PC-9 (cell line): ENCODE results near the gene POU2F3. TPM values are rescaled to one million over a fixed set of nuclear protein-coding genes. Genes with fewer than 3 reads are reported as not detected.

Experiments used
- BruUV-seq: library from RNA; stranded (reverse); fragments of 400-500 nt; replicated peaks from 2 replicates; lab custom pipeline; 2021; lab: Mats Ljungman, UMichigan
- CTCF ChIA-PET: fragments of 300-600 bp; sonication (Branson Sonifier 250); formaldehyde crosslinking; loops from one replicate; lab custom pipeline; 2022; ENCODE audit warnings: antibody characterized with exemption; lab: Charles Lee
- POLR2A ChIA-PET: fragments of 300-600 bp; sonication (Branson Sonifier 250); formaldehyde crosslinking; loops from one replicate; lab custom pipeline; 2022; ENCODE audit warnings: antibody characterized with exemption; ENCODE audit not compliant: unreplicated experiment; lab: Charles Lee
- DNase-seq, 2 experiments: peaks; one replicate each; pipeline versions ENCODE4 v3.0.0 to v3.0.0-alpha.2; 2015 to 2022; ENCODE audit warnings: mixed read lengths in 1 of 2
- H2AFZ ChIP-seq: fragments of 200-600 bp; sonication (generic); 2 replicates; pipeline ENCODE4 v1.8.1; 2017; ENCODE audit warnings: antibody characterized with exemption
- H3F3A ChIP-seq: fragments of 200-600 bp; sonication (generic); 2 replicates; pipeline ENCODE4 v1.8.1; 2017; ENCODE audit warnings: antibody characterized with exemption, mild to moderate bottlenecking, low read depth; ENCODE audit not compliant: insufficient read depth
- H3K27ac ChIP-seq: fragments of 200-600 bp; sonication (generic); 2 replicates; pipeline ENCODE4 v1.6.1; 2016; ENCODE audit warnings: mixed run types
- H3K27me3 ChIP-seq: fragments of 200-600 bp; sonication (generic); 2 replicates; pipeline ENCODE4 v1.6.1; 2016; ENCODE audit warnings: low read depth, mixed run types; ENCODE audit not compliant: insufficient read depth
- H3K36me3 ChIP-seq: fragments of 200-600 bp; sonication (generic); 2 replicates; pipeline ENCODE4 v1.6.1; 2016; ENCODE audit warnings: low read depth, mixed run types
- H3K4me1 ChIP-seq: fragments of 200-600 bp; sonication (generic); replicated peaks from 2 replicates; pipeline ENCODE4 v1.6.1; 2016; ENCODE audit warnings: mixed run types; ENCODE audit not compliant: insufficient read depth
- H3K4me2 ChIP-seq: fragments of 200-600 bp; sonication (generic); 2 replicates; pipeline ENCODE4 v1.6.1; 2017; ENCODE audit warnings: mixed run types
- H3K4me3 ChIP-seq: fragments of 200-600 bp; sonication (generic); 2 replicates; pipeline ENCODE4 v1.6.1; 2016; ENCODE audit warnings: mixed run types
- H3K79me2 ChIP-seq: fragments of 200-600 bp; sonication (generic); 2 replicates; pipeline ENCODE4 v1.6.1; 2017; ENCODE audit warnings: low read depth, mixed run types
- H3K9me2 ChIP-seq: fragments of 200-600 bp; sonication (generic); 2 replicates; pipeline ENCODE4 v1.8.1; 2017; ENCODE audit warnings: mild to moderate bottlenecking; ENCODE audit not compliant: insufficient read depth
- H3K9me3 ChIP-seq: fragments of 200-600 bp; sonication (generic); 2 replicates; pipeline ENCODE4 v1.8.1; 2016; ENCODE audit warnings: low read depth; ENCODE audit not compliant: insufficient read depth
- H4K20me1 ChIP-seq: fragments of 200-600 bp; sonication (generic); 2 replicates; pipeline ENCODE4 v1.8.1; 2017; ENCODE audit not compliant: insufficient read depth
- EZH2 ChIP-seq: fragments of 200-600 bp; sonication (generic); IDR thresholded peaks from 2 replicates; pipeline ENCODE4 v1.8.0; 2017; ENCODE audit warnings: antibody characterized with exemption, low read depth
- intact Hi-C: fragments of 100-400 bp; cut with micrococcal nuclease; formaldehyde crosslinking; loops from one replicate; pipeline ENCODE4 v1.10.0; 2022; ENCODE audit not compliant: unreplicated experiment
- total RNA-seq: library from RNA; stranded (reverse); gene quantifications from 2 replicates; pipeline ENCODE4 v1.2.3, GENCODE V29; 2021
- TF ChIP-seq, protein P1 (sequence below): fragments of 200-600 bp; sonication (generic); conservative IDR thresholded peaks from 2 replicates; pipeline ENCODE4 v1.6.1; 2017; ENCODE audit warnings: mixed run types, antibody characterized with exemption, mild to moderate bottlenecking, moderate library complexity

POU2F3 gene
- total RNA-seq, 1 experiment from 2014 or later, result 2.9 TPM

DNA sequence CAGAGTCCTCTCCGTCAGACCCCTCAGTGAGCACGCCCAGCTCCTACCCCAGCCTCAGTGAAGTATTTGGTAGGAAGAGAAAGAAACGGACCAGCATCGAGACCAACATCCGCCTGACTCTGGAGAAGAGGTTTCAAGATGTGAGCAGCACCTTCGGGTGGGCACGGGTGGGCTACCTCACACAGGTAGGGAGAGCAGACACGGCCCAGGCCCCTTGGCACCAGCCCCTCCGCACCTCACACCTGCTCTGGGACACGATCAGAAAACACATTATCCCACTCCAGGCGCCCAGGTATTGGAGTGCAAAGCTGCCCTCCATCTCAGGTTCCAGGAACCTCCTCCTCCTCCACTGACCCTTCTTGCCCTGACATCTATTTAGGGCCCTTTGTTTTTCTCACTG lies 67.5 kb downstream of the POU2F3 start:
- BruUV-seq, result no TSS peak
- peaks cover 53% of the 10 kb centered on the region for H3K4me1 ChIP-seq
- H2AFZ ChIP-seq, result no peak overlapping the region
- H3K27me3 ChIP-seq, result no peaks in the 10 kb centered on the region
- H3K79me2 ChIP-seq, result no peaks in the 10 kb centered on the region
- TF ChIP-seq EZH2, result no peak
- H3K27ac ChIP-seq, result no peak overlapping the region
- peaks cover 36% of the 10 kb centered on the region for H3F3A ChIP-seq
- H4K20me1 ChIP-seq, result no peaks in the 10 kb centered on the region
- no peak for DNase-seq
- ChIA-PET POLR2A (no interaction called here), CTCF (no interaction called here)
- H3K4me2 ChIP-seq, result no peak overlapping the region
- intact Hi-C loops, result loop anchor here (10.0 kb wide), 1 partner anchor 613 kb away; no protein-coding TSS in a partner anchor
- no peaks in the 10 kb centered on the region for H3K9me2 ChIP-seq
- no peaks in the 10 kb centered on the region for H3K36me3 ChIP-seq
- no peak overlapping the region for H3K4me3 ChIP-seq
- no peaks in the 10 kb centered on the region for H3K9me3 ChIP-seq

DNA sequence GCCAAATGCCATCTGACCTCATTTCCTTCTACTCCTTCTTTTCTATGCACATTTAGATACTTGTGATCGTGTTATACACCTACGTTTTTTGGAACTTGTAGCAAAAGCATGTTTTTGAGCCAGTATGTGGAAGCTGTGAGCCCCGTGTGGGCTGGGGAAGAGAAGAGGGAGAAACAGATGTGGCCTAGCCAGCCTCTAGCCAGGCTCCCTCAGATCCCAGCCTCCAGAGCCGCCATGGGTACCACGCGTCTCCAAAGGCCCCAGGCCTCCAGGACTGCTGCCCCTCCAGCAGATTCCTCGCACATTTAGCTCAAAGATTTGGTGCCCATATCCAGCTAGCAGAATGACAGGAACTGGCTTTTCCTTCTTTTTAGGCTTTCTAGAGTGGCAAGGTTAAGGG lies 68.1 kb downstream of the POU2F3 start:
- Histone ChIP-seq H3K79me2 (no peaks in the 10 kb centered on the region), H3F3A (peaks cover 31% of the 10 kb centered on the region), H3K4me3 (no peak overlapping the region), H3K4me2 (no peak overlapping the region), H3K9me3 (no peaks in the 10 kb centered on the region), H3K36me3 (no peaks in the 10 kb centered on the region), H3K9me2 (no peaks in the 10 kb centered on the region), H4K20me1 (no peaks in the 10 kb centered on the region), H2AFZ (no peak overlapping the region), H3K4me1 (peaks cover 47% of the 10 kb centered on the region), H3K27ac (no peak overlapping the region), H3K27me3 (no peaks in the 10 kb centered on the region)
- DNase-seq, result no peak
- BruUV-seq, result no TSS peak
- intact Hi-C loops, result loop anchor here (10.0 kb wide), 1 partner anchor 613 kb away; no protein-coding TSS in a partner anchor
- POLR2A ChIA-PET, result no interaction called here
- no peak for TF ChIP-seq EZH2
- TF ChIP-seq, protein P1, sequence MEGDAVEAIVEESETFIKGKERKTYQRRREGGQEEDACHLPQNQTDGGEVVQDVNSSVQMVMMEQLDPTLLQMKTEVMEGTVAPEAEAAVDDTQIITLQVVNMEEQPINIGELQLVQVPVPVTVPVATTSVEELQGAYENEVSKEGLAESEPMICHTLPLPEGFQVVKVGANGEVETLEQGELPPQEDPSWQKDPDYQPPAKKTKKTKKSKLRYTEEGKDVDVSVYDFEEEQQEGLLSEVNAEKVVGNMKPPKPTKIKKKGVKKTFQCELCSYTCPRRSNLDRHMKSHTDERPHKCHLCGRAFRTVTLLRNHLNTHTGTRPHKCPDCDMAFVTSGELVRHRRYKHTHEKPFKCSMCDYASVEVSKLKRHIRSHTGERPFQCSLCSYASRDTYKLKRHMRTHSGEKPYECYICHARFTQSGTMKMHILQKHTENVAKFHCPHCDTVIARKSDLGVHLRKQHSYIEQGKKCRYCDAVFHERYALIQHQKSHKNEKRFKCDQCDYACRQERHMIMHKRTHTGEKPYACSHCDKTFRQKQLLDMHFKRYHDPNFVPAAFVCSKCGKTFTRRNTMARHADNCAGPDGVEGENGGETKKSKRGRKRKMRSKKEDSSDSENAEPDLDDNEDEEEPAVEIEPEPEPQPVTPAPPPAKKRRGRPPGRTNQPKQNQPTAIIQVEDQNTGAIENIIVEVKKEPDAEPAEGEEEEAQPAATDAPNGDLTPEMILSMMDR, result no peak
- CTCF ChIA-PET, result no interaction called here

DNA sequence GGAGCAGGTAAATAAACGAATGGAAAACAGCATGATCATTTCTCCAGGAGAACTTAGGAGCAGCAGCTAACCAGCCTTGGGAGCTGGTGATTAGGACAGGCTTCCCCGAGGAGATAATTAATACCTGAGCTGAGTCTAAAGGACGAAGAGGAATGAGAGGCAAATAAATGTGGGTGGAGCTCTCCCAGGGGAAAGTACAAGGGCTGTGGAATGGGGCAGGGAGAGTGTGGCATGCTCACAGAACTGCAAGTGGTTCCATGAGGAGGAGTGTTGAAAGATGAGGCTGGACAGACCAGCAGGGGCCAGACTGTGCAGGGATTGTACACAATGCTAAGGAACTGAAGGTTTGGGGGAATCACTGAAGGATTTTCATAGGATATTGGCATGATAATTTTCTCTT lies 70.9 kb downstream of the POU2F3 start:
- TF ChIP-seq EZH2, result no peak
- TF ChIP-seq, protein P1, result no peak
- ChIA-PET POLR2A (no interaction called here), CTCF (no interaction called here)
- DNase-seq, result no peak
- Histone ChIP-seq H4K20me1 (no peaks in the 10 kb centered on the region), H3K27ac (no peak overlapping the region), H3K9me2 (no peaks in the 10 kb centered on the region), H3K27me3 (no peaks in the 10 kb centered on the region), H3K4me2 (no peak overlapping the region), H3K79me2 (no peaks in the 10 kb centered on the region), H3K36me3 (no peaks in the 10 kb centered on the region), H2AFZ (no peak overlapping the region), H3K9me3 (no peaks in the 10 kb centered on the region), H3F3A (peaks cover 11% of the 10 kb centered on the region), H3K4me1 (peaks cover 21% of the 10 kb centered on the region), H3K4me3 (no peak overlapping the region)
- intact Hi-C loops, result no loop called here
- no TSS peak for BruUV-seq

DNA sequence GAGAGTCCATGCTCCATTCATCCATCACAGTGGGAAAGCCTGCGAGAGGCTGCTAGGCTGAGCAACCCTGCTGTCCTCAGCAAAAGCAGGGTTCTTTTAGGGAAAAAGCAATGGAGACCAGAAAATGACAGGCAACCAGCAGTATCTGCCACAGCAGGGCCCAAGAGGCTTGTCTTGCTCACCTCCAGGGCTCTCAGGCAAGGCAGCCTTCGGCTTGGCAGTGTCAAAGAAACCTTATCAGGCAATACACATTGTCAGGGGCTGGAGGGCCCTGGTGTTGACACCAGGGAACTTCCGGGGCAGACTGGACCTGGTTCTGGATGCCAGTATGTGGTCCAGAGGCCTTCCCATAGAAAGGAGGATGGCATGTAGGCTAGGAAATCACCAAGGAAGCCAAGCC lies 74.9 kb downstream of the POU2F3 start:
- POLR2A ChIA-PET, result no interaction called here
- no TSS peak for BruUV-seq

More for the DNA sequence above, 74.9 kb downstream of the POU2F3 start:
- no peak overlapping the region for H3K4me2 ChIP-seq
- no peaks in the 10 kb centered on the region; the same call in 1 of the 2 replicates for H3F3A ChIP-seq
- no peaks in the 10 kb centered on the region for H4K20me1 ChIP-seq
- peaks cover 22% of the 10 kb centered on the region for H3K4me1 ChIP-seq
- H3K4me3 ChIP-seq, result no peak overlapping the region
- intact Hi-C loops, result no loop called here
- no peaks in the 10 kb centered on the region for H3K79me2 ChIP-seq
- no peaks in the 10 kb centered on the region for H3K27me3 ChIP-seq
- H3K27ac ChIP-seq, result no peak overlapping the region
- CTCF ChIA-PET, result no interaction called here
- no peak for DNase-seq
- no peaks in the 10 kb centered on the region for H3K36me3 ChIP-seq
- no peak for TF ChIP-seq EZH2
- TF ChIP-seq, protein P1, result no peak
- no peaks in the 10 kb centered on the region for H3K9me3 ChIP-seq
- H2AFZ ChIP-seq, result no peak overlapping the region
- H3K9me2 ChIP-seq, result no peaks in the 10 kb centered on the region
